Left forelimb (tissue), 1 donor: ENCODE measurements around the gene LMF2.

Experiments used
- DNase-seq: peaks from one replicate; pipeline ENCODE4 v3.0.0-alpha.2; 2018; ENCODE audit warnings: low spot score

Gene LMF2

DNA sequence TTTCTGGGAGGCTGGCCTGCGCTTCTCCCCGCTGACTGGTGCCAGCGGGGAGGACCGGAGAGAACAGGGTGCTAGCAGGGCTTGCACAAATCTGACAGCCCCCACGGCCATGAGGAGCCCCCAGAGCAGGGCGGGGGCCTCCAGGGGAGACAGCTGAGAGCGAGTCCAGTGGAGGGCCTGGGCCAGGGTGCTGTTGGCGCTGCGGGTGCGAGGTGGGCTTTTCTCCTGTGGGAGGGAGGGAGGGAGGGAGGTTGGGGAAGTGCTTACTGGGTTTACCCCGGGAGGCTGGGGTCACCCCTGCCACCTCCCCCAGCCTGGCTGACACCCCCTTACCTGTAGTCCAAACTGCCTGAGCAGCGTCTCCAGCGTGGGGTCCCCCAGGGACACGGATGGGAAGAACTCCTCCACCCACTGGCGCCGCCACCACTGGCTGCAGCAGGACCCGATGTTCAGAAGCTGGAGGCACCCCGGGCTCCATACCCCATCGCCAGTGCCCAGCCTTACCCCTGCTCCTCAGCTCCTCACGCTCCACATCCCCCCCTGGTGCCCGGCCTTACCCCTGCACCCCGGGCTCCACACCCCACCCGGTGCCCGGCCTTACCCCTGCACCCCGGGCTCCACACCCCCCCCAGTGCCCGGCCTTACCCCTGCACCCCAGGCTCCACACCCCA is 3.9 kb downstream of the LMF2 start:
- DNase-seq: no peak

GRCh38 chr22:50502628-50503474 is 4.7 kb downstream of the LMF2 start:
- no peak for DNase-seq

- DNase-seq: no peak
These were observed 5.4 kb downstream of the LMF2 start for GRCh38 chr22:50502096-50502495.

DNA sequence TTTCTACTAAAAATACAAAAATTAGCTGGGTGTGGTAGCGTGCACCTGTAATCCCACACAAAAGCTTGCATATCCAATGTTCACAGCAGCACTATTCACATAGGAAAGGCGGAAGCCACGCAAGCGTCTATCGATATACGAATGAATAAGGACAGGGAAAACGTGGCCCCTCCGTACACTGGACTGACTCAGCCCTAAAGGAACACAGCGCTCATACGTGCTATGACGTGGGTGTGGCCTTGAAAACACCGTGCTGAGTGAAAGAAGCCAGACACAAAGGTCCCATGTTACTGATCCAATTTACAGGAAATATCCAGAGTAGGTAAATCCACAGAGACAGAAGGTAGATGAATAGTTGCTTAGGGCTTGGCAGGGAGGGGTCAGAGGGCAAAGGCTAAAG is 7.0 kb downstream of the LMF2 start:
- no peak for DNase-seq

DNA sequence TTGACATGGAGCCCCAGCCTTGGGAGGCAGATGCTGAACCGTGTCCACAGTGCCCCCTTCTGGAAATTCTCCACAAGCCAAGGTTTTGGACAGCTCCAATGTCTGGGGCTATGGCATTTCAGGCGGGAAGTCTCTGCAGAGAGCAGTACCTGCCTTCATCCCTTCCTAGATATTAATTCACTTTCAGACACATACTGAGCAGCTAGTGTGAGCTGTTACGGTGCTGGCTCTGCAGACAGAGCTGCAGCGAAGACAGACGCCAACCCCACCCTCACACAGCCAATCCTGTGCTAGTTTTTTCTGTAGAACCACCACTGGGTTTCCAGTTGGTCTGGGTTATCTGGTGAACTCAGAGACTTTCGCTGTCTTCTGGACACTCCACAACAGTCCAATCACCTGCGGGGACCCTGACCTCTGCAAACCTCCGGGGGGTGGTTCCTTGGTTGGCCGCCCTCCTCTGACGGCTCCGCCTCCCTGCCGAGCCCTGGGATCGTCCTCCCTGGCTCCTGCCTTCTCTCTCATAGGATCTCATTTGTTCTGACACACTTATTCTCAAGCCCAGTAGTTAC is 9.1 kb downstream of the LMF2 start:
- DNase-seq: no peak

GRCh38 chr22:50497093-50497492 is 10.4 kb downstream of the LMF2 start:
- no peak for DNase-seq

DNA sequence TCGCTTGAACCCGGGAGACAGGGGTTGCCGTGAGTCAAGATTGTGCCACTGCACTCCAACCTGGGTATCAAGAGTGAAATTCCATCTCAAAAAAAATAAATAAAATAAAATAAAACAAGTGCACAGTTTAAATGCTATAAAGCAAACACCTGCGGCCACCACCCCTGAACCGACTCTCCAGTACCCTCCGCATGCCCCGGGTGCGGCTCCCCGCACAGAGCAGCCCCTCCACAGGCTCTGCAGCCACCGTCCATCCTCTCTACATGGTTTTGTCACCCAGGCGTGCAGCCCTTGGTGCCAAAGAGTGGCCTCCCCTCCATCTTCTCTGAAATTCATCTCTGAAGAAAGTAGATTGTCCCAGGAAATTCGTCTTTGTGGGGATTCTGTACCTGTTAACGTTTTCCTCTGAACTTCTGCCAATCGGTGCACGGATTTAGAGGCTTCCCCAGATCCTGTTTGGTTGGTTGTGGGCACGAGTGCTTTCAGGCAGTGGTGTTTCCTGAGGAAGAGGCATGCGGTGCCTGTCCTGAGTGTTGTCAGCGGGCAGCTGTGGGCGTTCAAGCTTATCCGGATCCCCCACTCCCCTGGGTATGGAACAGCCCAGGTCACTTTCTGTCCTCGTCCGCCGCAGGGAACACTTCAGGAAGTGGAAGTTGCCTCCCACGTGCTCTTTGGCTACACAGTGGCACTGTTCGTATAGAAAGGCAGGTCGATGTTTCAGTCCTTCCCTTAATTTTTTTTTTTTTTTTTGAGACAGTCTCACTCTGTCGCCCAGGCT is 16.8 kb downstream of the LMF2 start:
- DNase-seq: no peak

- DNase-seq: no peak
These were observed 17.9 kb downstream of the LMF2 start for GRCh38 chr22:50489363-50490243.

DNA sequence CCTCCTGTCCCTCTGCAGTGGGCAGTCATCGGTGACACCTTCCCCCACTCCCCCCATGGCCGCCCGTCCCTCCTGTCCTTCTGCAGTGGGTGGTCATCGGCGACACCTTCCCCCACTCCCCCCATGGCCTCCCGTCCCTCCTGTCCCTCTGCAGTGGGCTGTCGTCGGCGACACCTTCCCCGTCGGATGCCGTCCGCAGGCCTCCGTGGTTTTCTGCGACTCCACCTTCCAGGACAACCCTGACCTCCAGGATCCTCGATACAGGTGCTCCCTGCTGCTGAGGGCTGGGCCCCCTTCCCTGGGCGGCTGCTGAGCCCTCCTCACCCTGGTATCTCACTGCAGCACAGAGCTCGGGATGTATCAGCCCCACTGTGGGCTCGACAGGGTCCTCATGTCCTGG is 18.6 kb downstream of the LMF2 start:
- no peak for DNase-seq

DNA sequence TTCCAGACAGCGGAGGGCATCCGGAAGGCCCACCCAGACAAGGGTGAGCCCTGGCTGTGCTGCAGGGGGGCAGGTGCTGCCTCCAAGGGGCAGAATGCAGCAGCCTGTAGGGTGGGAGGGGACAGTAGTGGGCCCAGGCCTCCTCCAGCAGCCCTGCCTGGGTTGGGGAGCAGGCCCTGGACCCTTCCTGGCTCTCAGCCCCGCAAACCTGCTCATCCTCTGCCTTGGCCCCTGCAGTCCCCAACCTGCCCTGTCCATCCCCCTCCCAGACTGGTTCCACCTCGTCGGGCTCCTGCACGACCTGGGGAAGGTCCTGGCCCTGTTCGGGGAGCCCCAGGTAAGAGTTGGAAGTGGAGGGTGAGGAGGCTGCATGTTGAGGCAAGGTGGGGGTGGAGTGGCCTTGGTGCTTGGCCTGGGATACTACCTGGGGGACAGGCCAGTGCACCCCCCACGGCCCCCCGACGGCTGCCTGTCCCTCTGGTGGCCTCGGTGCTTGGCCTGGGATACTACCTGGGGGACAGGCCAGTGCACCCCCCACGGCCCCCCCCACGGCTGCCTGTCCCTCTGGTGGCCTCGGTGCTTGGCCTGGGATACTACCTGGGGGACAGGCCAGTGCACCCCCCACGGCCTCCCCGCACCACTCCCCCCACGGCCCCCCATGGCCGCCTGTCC is 19.4 kb downstream of the LMF2 start:
- DNase-seq: no peak

GRCh38 chr22:50487290-50488005 is 20.1 kb downstream of the LMF2 start:
- DNase-seq: no peak

GRCh38 chr22:50486561-50487289 is 20.8 kb downstream of the LMF2 start, which contains the start of gene MIOX:
Gene MIOX, plus strand, starts transcription at chr22:50486859. Its CDS starts 39 bp downstream, at chr22:50486898.
- no peak for DNase-seq

DNA sequence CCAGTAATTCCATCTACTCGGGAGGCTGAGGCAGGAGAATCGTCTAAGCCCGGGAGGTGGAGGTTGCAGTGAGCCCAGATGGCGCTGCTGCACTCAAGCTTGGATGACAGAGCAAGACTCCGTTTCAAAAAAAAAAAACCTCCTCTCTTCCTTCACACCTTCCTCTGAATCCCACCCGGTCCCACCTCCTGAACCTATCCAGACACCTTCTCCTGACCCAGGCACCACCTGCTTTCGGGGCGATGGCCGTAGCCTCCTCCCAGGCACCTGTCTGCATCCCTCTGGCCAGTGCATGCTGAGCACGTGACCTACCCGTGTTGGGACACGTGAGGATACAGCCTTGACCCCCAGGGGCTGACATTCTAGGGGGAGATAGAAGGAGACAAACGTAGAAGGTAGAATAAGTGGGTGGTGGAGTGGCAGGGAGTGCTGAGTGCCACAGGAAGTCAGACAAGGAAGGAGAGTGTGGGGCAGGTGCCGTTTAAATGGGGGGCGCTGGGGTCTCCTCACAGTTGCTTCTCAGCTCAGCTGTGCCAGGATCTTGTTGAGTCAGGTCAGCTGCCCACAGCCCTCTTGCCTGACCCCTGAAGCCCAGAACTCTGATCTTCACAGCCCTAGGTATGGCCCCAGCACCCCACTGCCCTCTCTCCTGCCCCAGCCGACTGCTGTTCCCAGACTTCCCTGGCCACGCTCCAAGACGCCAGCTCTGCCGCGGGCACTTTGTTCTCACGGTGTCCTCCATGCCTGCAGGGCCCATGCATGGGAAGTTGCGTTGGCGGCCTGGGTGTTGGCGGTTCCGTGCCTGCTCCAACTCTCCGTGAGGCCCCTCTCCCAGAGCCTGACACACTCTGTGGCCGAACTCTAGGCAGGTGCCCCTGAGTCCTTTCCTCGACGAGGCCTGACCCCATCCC is 22.0 kb downstream of the LMF2 start:
- no peak for DNase-seq

GRCh38 chr22:50483977-50484853 is 23.3 kb downstream of the LMF2 start:
- DNase-seq: no peak

GRCh38 chr22:50483556-50483955 is 23.9 kb downstream of the LMF2 start:
- DNase-seq: no peak

DNA sequence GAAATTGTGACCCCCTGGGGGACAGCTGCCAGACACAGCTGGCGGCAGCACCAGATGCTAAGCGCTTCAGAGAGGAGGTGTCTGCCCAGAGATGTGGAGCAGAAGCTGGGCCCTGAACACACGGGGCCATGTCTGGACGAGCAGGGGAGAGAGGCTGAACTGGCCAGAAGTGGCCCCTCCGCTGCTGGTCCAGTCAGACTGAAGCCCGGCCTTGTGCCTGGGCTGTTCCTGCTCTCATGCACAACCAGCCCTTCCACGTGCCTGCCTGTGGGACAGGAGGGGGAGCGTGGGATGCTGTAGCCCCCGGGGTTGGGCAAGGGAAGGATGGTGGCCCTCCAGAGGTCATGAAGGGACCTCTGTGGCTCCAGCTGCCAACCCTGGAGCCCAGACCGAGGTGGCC is 24.4 kb downstream of the LMF2 start:
- DNase-seq: no peak
